Peyer's patch (tissue), 4 donors: Measurements from ENCODE around the gene EDC3. TPM values are rescaled to one million over a fixed set of nuclear protein-coding genes. Genes with fewer than 3 reads are reported as not detected.
A peak's percentile ranks its signal among the peaks of the same experiment; 100 is the strongest.

Experiments used
- DNase-seq, 3 donors: peaks; one replicate each; pipeline ENCODE4 v3.0.0-alpha.2; 2017 to 2019
- H3K27ac ChIP-seq, 4 donors: fragments of 200-600 bp; sonication (generic); one replicate each; pipeline ENCODE4 v1.5.1; 2016 to 2019
- H3K27me3 ChIP-seq, 2 donors: fragments of 200-600 bp; sonication (generic); one replicate each; pipeline ENCODE4 v1.5.1; 2019
- H3K36me3 ChIP-seq, 3 donors: fragments of 200-600 bp; sonication (generic); one replicate each; pipeline ENCODE4 v1.5.1; 2016 to 2019
- H3K4me1 ChIP-seq, 4 donors: fragments of 200-600 bp; sonication (generic); one replicate each; pipeline ENCODE4 v1.5.1; 2016 to 2019
- H3K4me3 ChIP-seq, 4 donors: fragments of 200-600 bp; sonication (generic); 1 replicate in 3 of 4; 2 replicates in 1 of 4; pipeline ENCODE4 v1.5.1; 2016 to 2019; ENCODE audit warnings: mild to moderate bottlenecking in 1 of 4
- H3K9me3 ChIP-seq, 4 donors: fragments of 200-600 bp; sonication (generic); one replicate each; pipeline ENCODE4 v1.5.1; 2016 to 2019; ENCODE audit warnings: mild to moderate bottlenecking in 1 of 4
- POLR2A ChIP-seq, 2 donors: fragments of 450-650 bp; IDR thresholded peaks; one replicate each; pipeline ENCODE4 v1.5.1; 2017; ENCODE audit warnings: antibody characterized with exemption in 2 of 2, mild to moderate bottlenecking in 2 of 2, moderate library complexity in 2 of 2
- total RNA-seq, 4 donors: library from RNA; depleted of rRNA; stranded (reverse); fragments of >200 nt; gene quantifications; one replicate each; pipeline ENCODE4 v1.1.0, GENCODE V29; 2016
- TF ChIP-seq, protein P1 (sequence below), 6 experiments: fragments of 450-650 bp in 4 of 6; fragments of 200-600 bp in 2 of 6; sonication (generic) in 1 of 6; IDR thresholded peaks; one replicate each; pipeline ENCODE4 v1.5.1; 2017 to 2019; ENCODE audit warnings: antibody characterized with exemption in 6 of 6, mild to moderate bottlenecking in 3 of 6, moderate library complexity in 1 of 6

The EDC3 gene
- total RNA-seq, 4 donors from 2014 or later, result 23.5 to 43.7 (median 32.2) TPM

DNA sequence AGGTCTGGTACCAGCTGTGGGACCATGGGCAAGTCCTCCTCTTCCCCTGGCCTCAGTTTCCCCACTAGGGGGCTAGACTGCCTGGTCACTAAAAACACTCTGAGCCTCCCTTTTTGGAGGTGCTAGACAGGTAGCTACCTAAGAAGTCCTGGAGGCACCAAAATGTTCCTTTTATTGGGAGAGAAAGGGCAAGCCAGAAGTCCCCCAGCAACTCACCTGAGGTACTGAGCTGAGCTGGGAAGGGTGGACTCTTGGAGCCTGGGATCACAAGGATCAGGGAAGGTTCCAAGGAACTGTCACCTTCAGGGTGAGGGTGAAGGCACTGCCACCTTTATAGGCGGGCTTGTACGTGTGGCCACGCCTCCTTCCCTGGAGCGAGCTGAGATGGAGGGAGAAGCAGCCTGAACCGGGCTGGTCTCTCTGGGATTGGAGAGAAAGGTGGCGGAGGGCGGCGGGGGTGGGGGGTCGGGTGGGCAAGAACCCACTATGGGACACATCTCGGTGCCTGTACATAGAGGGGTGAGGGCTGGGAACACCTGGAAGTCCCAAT is 29.5 kb upstream of the EDC3 start, which contains the start of gene CYP1A1:
Gene CYP1A1 (minus strand): TSS at position 304 of the 550 bp plus-strand sequence. CDS start 2,431 bp downstream, outside the sequence.
- Histone ChIP-seq H3K9me3 (peaks cover 0 to 3% (median 0%) of the 10 kb centered on the region in 4 donors), H3K27me3 (no peaks in the 10 kb centered on the region), H3K4me1 (peaks cover 0 to 15% (median 11%) of the 10 kb centered on the region in 4 donors), H3K4me3 (peak within 1 kb of the TSS; percentile 41 to 63 (median 61)), H3K27ac (peak within 1 kb of the TSS in 1 of 4 donors; percentile 25), H3K36me3 (no peaks in the 10 kb centered on the region)
- TF ChIP-seq, protein P1, sequence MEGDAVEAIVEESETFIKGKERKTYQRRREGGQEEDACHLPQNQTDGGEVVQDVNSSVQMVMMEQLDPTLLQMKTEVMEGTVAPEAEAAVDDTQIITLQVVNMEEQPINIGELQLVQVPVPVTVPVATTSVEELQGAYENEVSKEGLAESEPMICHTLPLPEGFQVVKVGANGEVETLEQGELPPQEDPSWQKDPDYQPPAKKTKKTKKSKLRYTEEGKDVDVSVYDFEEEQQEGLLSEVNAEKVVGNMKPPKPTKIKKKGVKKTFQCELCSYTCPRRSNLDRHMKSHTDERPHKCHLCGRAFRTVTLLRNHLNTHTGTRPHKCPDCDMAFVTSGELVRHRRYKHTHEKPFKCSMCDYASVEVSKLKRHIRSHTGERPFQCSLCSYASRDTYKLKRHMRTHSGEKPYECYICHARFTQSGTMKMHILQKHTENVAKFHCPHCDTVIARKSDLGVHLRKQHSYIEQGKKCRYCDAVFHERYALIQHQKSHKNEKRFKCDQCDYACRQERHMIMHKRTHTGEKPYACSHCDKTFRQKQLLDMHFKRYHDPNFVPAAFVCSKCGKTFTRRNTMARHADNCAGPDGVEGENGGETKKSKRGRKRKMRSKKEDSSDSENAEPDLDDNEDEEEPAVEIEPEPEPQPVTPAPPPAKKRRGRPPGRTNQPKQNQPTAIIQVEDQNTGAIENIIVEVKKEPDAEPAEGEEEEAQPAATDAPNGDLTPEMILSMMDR (IDR thresholded peaks at IDR 0.05), result no peak
- no peak for TF ChIP-seq POLR2A (IDR thresholded peaks at IDR 0.05)
- DNase-seq, result peak in 1 of 3 donors; percentile 69

DNA sequence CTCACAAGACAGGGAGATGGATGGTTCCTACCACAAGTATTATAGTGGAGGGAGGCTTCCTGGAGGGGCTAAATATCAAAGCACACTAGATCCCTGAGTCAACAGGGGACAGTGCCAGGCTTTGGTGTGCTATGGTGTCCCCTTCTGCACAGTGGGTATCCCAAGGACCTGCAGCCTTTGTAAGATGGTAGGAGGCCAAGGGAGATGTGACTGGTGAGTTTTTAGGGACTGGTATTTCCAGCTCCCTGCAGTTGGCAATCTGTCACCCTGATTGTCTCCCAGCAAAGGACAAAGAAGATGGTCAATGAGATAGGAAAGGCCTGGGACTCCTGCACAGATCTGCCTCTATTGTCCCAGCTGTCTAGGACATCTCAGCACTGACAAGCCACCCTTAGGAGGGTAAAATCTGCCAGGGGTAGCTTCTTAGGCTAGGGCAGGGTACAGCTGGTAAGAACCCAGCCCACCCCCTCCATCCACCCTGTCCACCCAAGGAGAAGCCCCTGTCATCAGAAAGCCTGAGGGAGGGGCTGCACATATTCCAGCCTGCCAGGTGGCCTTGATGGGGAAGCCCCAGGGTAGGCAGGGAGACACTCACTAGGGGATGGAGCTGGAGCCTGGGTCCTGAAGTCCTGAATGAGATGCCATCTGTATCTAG is 28.9 kb upstream of the EDC3 start:
- Histone ChIP-seq H3K27ac (no peak overlapping the region), H3K9me3 (peaks cover 0 to 3% (median 0%) of the 10 kb centered on the region in 4 donors), H3K4me1 (peaks cover 0 to 15% (median 11%) of the 10 kb centered on the region in 4 donors), H3K36me3 (no peaks in the 10 kb centered on the region), H3K4me3 (no peak overlapping the region), H3K27me3 (no peaks in the 10 kb centered on the region)
- TF ChIP-seq POLR2A (IDR thresholded peaks at IDR 0.05), result no peak
- TF ChIP-seq, protein P1 (IDR thresholded peaks at IDR 0.05), result no peak
- no peak for DNase-seq

DNA sequence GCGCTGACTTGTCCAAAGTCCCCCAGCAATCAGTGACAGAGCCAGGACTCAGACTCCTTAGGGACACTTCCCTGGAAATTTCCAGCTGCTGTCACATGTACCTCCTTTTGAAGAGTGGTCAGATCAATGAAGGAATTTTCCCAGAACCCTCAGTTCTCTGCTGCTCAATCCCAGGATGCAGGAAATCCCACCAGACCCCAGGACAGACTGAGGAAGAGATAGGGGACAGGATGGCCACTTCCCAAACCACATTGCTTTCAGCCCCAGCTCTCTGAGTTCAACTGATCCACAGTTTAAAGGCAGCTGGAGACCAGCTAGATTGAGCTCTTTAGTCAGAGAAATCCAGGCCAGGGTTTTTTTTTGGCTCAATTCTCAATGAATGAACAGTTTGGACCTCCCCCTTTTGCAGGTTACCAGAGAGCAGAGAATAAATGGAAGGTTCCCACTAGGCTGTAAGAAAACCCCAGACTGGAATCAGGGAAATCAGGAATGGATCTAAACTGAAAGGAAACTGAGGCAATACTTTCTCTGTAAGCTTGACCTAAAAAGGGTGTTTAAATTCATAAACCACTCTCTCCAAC is 28.0 kb upstream of the EDC3 start:
- Histone ChIP-seq H3K27ac (no peak overlapping the region), H3K27me3 (no peaks in the 10 kb centered on the region), H3K4me3 (no peak overlapping the region), H3K9me3 (peaks cover 0 to 3% (median 0%) of the 10 kb centered on the region in 4 donors), H3K36me3 (no peaks in the 10 kb centered on the region), H3K4me1 (peaks cover 0 to 15% (median 11%) of the 10 kb centered on the region in 4 donors)
- TF ChIP-seq POLR2A (IDR thresholded peaks at IDR 0.05), result no peak
- TF ChIP-seq, protein P1 (IDR thresholded peaks at IDR 0.05), result no peak
- no peak for DNase-seq

DNA sequence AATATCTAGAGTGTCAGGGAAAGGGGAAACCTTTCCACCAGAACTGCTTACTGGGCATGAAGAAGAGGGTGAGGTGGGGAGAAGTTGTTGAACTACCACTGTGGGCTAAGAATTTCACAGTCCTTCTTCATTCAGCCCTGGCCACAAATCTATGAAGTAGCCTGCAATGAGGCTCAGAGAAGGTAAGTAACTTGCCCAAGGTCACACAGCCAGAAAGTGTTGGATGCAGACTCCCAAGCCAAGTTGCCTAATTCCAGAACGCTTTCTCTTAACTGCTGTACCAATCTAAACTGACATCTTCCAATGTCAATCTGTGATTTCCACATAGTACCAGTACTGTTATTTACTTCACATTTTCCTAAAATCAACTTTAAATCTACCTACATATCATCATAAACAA is 27.4 kb upstream of the EDC3 start:
- Histone ChIP-seq H3K4me1 (peaks cover 0 to 15% (median 11%) of the 10 kb centered on the region in 4 donors), H3K4me3 (no peak overlapping the region), H3K27me3 (no peaks in the 10 kb centered on the region), H3K27ac (no peak overlapping the region), H3K36me3 (no peaks in the 10 kb centered on the region), H3K9me3 (peaks cover 0 to 3% (median 0%) of the 10 kb centered on the region in 4 donors)
- TF ChIP-seq, protein P1 (IDR thresholded peaks at IDR 0.05), result no peak
- no peak for TF ChIP-seq POLR2A (IDR thresholded peaks at IDR 0.05)
- DNase-seq, result no peak

DNA sequence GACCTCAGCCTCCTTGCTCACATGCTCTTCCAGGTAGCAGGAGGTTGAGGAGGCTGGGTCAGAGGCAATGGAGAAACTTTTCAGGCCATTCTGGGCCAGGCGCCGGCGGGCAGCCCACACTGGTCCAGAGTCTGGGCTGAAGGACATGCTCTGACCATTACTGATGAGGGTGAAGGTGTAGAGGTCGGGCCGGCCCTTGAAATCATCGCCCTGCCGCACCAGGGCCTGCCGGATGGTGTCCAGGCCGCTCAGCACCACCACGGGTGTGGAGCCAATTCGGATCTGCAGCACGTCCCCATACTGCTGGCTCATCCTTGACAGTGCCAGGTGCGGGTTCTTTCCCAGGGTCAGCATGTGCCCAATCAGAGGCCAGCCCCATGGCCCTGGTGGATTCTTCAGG is 26.8 kb upstream of the EDC3 start:
- peaks cover 0 to 3% (median 0%) of the 10 kb centered on the region in 4 donors for H3K9me3 ChIP-seq
- no peaks in the 10 kb centered on the region for H3K27me3 ChIP-seq
- TF ChIP-seq, protein P1 (IDR thresholded peaks at IDR 0.05), result no peak
- no peak for TF ChIP-seq POLR2A (IDR thresholded peaks at IDR 0.05)
- H3K4me1 ChIP-seq, result peaks cover 0 to 15% (median 11%) of the 10 kb centered on the region in 4 donors
- no peaks in the 10 kb centered on the region for H3K36me3 ChIP-seq
- no peak overlapping the region for H3K27ac ChIP-seq
- no peak overlapping the region for H3K4me3 ChIP-seq
- DNase-seq, result no peak
